Mesodermal cell (in vitro differentiated cells): Measurements from ENCODE around the gene ARHGEF33.
"Not testable (repeated sequence)": the region's sequence is repeated elsewhere in the genome, so short reads cannot be mapped to it uniquely, and the experiment has no call there.

Experiments used
- H3K27ac ChIP-seq: 2 replicates; pipeline ENCODE4 v1.7.0; 2013; ENCODE audit warnings: mild to moderate bottlenecking, low read depth, low read length, moderate library complexity; ENCODE audit not compliant: severe bottlenecking
- H3K36me3 ChIP-seq: 2 replicates; pipeline ENCODE4 v1.7.1; 2013; ENCODE audit warnings: mild to moderate bottlenecking, low read length, moderate library complexity; ENCODE audit not compliant: control insufficient read depth, insufficient read depth
- H3K4me1 ChIP-seq: one replicate; pipeline ENCODE4 v1.7.1; 2013; ENCODE audit warnings: mild to moderate bottlenecking, low read length; ENCODE audit not compliant: insufficient read depth, control insufficient read depth, poor library complexity, severe bottlenecking
- H3K4me3 ChIP-seq: 2 replicates; pipeline ENCODE4 v1.7.0; 2013; ENCODE audit warnings: low read length, control low read depth, mild to moderate bottlenecking; ENCODE audit not compliant: insufficient read depth, poor library complexity, severe bottlenecking; ENCODE audit errors: extremely low read depth
- H3K9me3 ChIP-seq: 2 replicates; pipeline ENCODE4 v1.7.1; 2013; ENCODE audit warnings: mild to moderate bottlenecking, low read length, moderate library complexity; ENCODE audit not compliant: control insufficient read depth
- WGBS, 2 experiments: methylation state at CpG; one replicate each; pipeline ENCODE4 v1.1.5; 2013; ENCODE audit warnings: missing lambda C conversion rate in 2 of 2; ENCODE audit not compliant: insufficient coverage in 2 of 2; 5-methylcytosine and 5-hydroxymethylcytosine counted together

The ARHGEF33 gene

GRCh38 chr2:38936516-38936915 is 46.8 kb downstream of the ARHGEF33 start:
- H3K4me3 ChIP-seq: not testable (repeated sequence)
- 88 to 100% methylated on average over 4 to 5 of the region's 6 CpGs for WGBS, 2 experiments

GRCh38 chr2:38937548-38937947 is 47.9 kb downstream of the ARHGEF33 start:
- 93 to 95% methylated on average over 2 of the region's 3 CpGs for WGBS, 2 experiments
- Histone ChIP-seq H3K36me3 (no peaks in the 10 kb centered on the region), H3K9me3 (no peaks in the 10 kb centered on the region), H3K27ac (no peak overlapping the region), H3K4me1 (peaks cover 13% of the 10 kb centered on the region), H3K4me3 (no peak overlapping the region)

More at GRCh38 chr2:38936516-38936915, 46.8 kb downstream of the ARHGEF33 start:
- not testable (repeated sequence) for H3K27ac ChIP-seq, H3K9me3 ChIP-seq, H3K36me3 ChIP-seq
- peaks cover 13% of the 10 kb centered on the region for H3K4me1 ChIP-seq

- Histone ChIP-seq H3K4me1 (peaks cover 33% of the 10 kb centered on the region), H3K4me3 (no peak overlapping the region)
- WGBS, 2 experiments: no CpG with 5 or more reads among the region's 1 CpG
Measured at GRCh38 chr2:38940746-38941145, 51.1 kb downstream of the ARHGEF33 start.

GRCh38 chr2:38943784-38944183 is 54.1 kb downstream of the ARHGEF33 start:
- Histone ChIP-seq H3K27ac (peak overlapping the region; percentile 57), H3K36me3 (no peaks in the 10 kb centered on the region), H3K4me1 (peaks cover 46% of the 10 kb centered on the region), H3K4me3 (no peak overlapping the region), H3K9me3 (no peaks in the 10 kb centered on the region)

More at GRCh38 chr2:38940746-38941145, 51.1 kb downstream of the ARHGEF33 start:
- H3K9me3 ChIP-seq: no peaks in the 10 kb centered on the region
- H3K27ac ChIP-seq: no peak overlapping the region
- no peaks in the 10 kb centered on the region for H3K36me3 ChIP-seq

GRCh38 chr2:38945372-38945771 is 55.7 kb downstream of the ARHGEF33 start:
- Histone ChIP-seq H3K27ac (no peak overlapping the region), H3K9me3 (no peaks in the 10 kb centered on the region), H3K4me1 (peaks cover 46% of the 10 kb centered on the region), H3K36me3 (no peaks in the 10 kb centered on the region), H3K4me3 (no peak overlapping the region)
- WGBS, 2 experiments: 78 to 90% methylated on average over 2 to 3 of the region's 4 CpGs

- Histone ChIP-seq H3K4me1 (peaks cover 46% of the 10 kb centered on the region), H3K4me3 (no peak overlapping the region), H3K9me3 (no peaks in the 10 kb centered on the region), H3K27ac (no peak overlapping the region), H3K36me3 (no peaks in the 10 kb centered on the region)
- 93 to 98% methylated on average over 4 of the region's 5 CpGs for WGBS, 2 experiments
Measured at GRCh38 chr2:38945911-38946310, 56.2 kb downstream of the ARHGEF33 start.

- H3K4me3 ChIP-seq: no peak overlapping the region
- peak overlapping the region; percentile 85 for H3K27ac ChIP-seq
- H3K9me3 ChIP-seq: no peaks in the 10 kb centered on the region
- H3K36me3 ChIP-seq: no peaks in the 10 kb centered on the region
- H3K4me1 ChIP-seq: peaks cover 46% of the 10 kb centered on the region
- 50 to 56% methylated on average over 11 of the region's 11 CpGs for WGBS, 2 experiments
Measured at GRCh38 chr2:38947241-38948239, 57.9 kb downstream of the ARHGEF33 start.

GRCh38 chr2:38948387-38948882 is 58.8 kb downstream of the ARHGEF33 start:
- Histone ChIP-seq H3K27ac (no peak overlapping the region), H3K9me3 (no peaks in the 10 kb centered on the region), H3K4me1 (peaks cover 42% of the 10 kb centered on the region), H3K4me3 (no peak overlapping the region), H3K36me3 (no peaks in the 10 kb centered on the region)
- WGBS, 2 experiments: 88 to 100% methylated on average over 1 of the region's 3 CpGs

GRCh38 chr2:38948995-38949394 is 59.3 kb downstream of the ARHGEF33 start:
- H3K4me1 ChIP-seq: peaks cover 36% of the 10 kb centered on the region
- H3K27ac ChIP-seq: no peak overlapping the region
- no peaks in the 10 kb centered on the region for H3K9me3 ChIP-seq
- H3K4me3 ChIP-seq: no peak overlapping the region
- H3K36me3 ChIP-seq: no peaks in the 10 kb centered on the region
- WGBS, 2 experiments: 72 to 92% methylated on average over 3 to 4 of the region's 4 CpGs

- no peak overlapping the region for H3K4me3 ChIP-seq
- H3K4me1 ChIP-seq: peaks cover 10% of the 10 kb centered on the region
- H3K9me3 ChIP-seq: no peaks in the 10 kb centered on the region
- no peaks in the 10 kb centered on the region for H3K36me3 ChIP-seq
- no peak overlapping the region for H3K27ac ChIP-seq
Measured at GRCh38 chr2:38951766-38952165, 62.1 kb downstream of the ARHGEF33 start.

- no peaks in the 10 kb centered on the region for H3K9me3 ChIP-seq
- no peak overlapping the region for H3K4me3 ChIP-seq
- no peaks in the 10 kb centered on the region for H3K4me1 ChIP-seq
- WGBS, 2 experiments: 91 to 94% methylated on average over 4 of the region's 5 CpGs
- H3K36me3 ChIP-seq: no peaks in the 10 kb centered on the region
- H3K27ac ChIP-seq: no peak overlapping the region
Measured at GRCh38 chr2:38957972-38958371, 68.3 kb downstream of the ARHGEF33 start.
